HL-60 (cell line): ENCODE results near the gene IMMP2L.

Experiments
- DNase-seq, 2 experiments: peaks; one replicate each; pipeline ENCODE4 v3.0.0-alpha.2; 2010 to 2020; ENCODE audit warnings: low read depth in 1 of 2, low spot score in 1 of 2
- H3K27ac ChIP-seq: fragments of 250-450 bp; sonication (Bioruptor Pico); replicated peaks from 2 replicates; pipeline ENCODE4 v1.5.1; 2020; ENCODE audit warnings: mild to moderate bottlenecking, moderate library complexity
- H3K27me3 ChIP-seq: fragments of 250-450 bp; sonication (Bioruptor Pico); 2 replicates; pipeline ENCODE4 v1.5.1; 2021; ENCODE audit warnings: mild to moderate bottlenecking, moderate library complexity; ENCODE audit not compliant: insufficient read depth, poor library complexity, severe bottlenecking
- H3K4me3 ChIP-seq: replicated peaks from 2 replicates; pipeline ENCODE4 v1.5.1; 2011; ENCODE audit warnings: mild to moderate bottlenecking, control low read depth, low read length; ENCODE audit not compliant: insufficient read depth
- CTCF ChIP-seq: IDR thresholded peaks from one replicate; pipeline ENCODE4 v1.5.1; 2011; ENCODE audit warnings: low read length, control low read depth, inconsistent platforms; ENCODE audit not compliant: insufficient read depth
- GABPA ChIP-seq: IDR thresholded peaks from 2 replicates; pipeline ENCODE4 v1.6.1; 2012; ENCODE audit warnings: low read depth
- POLR2AphosphoS5 ChIP-seq: IDR thresholded peaks from 2 replicates; pipeline ENCODE4 v1.6.1; 2012; ENCODE audit warnings: low read depth
- REST ChIP-seq: IDR thresholded peaks from 2 replicates; pipeline ENCODE4 v1.6.1; 2012; ENCODE audit warnings: low read depth; ENCODE audit not compliant: insufficient replicate concordance
- SPI1 ChIP-seq: IDR thresholded peaks from 2 replicates; pipeline ENCODE4 v1.6.1; 2012; ENCODE audit warnings: low read depth, mild to moderate bottlenecking, borderline replicate concordance

Gene IMMP2L

GRCh38 chr7:111042842-111043241 lies 519.5 kb downstream of the IMMP2L start:
- no peaks in the 10 kb centered on the region for H3K27me3 ChIP-seq
- no peak overlapping the region for H3K4me3 ChIP-seq
- TF ChIP-seq CTCF (no peak), SPI1 (no peak), GABPA (no peak), POLR2AphosphoS5 (no peak), REST (no peak)
- DNase-seq, result no peak
- no peak overlapping the region for H3K27ac ChIP-seq

- no peak for DNase-seq
- Histone ChIP-seq H3K4me3 (no peak overlapping the region), H3K27ac (no peak overlapping the region), H3K27me3 (no peaks in the 10 kb centered on the region)
- TF ChIP-seq GABPA (no peak), REST (no peak), CTCF (no peak), POLR2AphosphoS5 (no peak), SPI1 (no peak)
Measured at GRCh38 chr7:111041577-111041976, 520.7 kb downstream of the IMMP2L start.

GRCh38 chr7:111038185-111038584 lies 524.1 kb downstream of the IMMP2L start:
- TF ChIP-seq SPI1, result no peak
- no peak for TF ChIP-seq GABPA
- TF ChIP-seq POLR2AphosphoS5, result no peak
- TF ChIP-seq REST, result no peak
- TF ChIP-seq CTCF, result no peak
- no peak overlapping the region for H3K4me3 ChIP-seq
- H3K27me3 ChIP-seq, result no peaks in the 10 kb centered on the region
- no peak for DNase-seq
- no peak overlapping the region for H3K27ac ChIP-seq
